Esophagus squamous epithelium (tissue), 5 donors: ENCODE results near the gene ZNF774. TPM values are rescaled to one million over a fixed set of nuclear protein-coding genes. Genes with fewer than 3 reads are reported as not detected.

ENCODE experiments used
- DNase-seq: peaks from one replicate; lab custom pipeline; 2025; lab: John Stamatoyannopoulos, UW
- H3K27ac ChIP-seq, 4 donors: fragments of 200-600 bp; sonication (generic); one replicate each; pipeline ENCODE4 v1.5.1; 2016 to 2019; ENCODE audit warnings: mild to moderate bottlenecking in 1 of 4
- H3K27me3 ChIP-seq, 4 donors: fragments of 200-600 bp; sonication (generic); 1 replicate in 3 of 4; 2 replicates in 1 of 4; pipeline versions ENCODE4 v1.5.1 to v1.6.0; 2017 to 2021; ENCODE audit warnings: antibody characterized with exemption in 1 of 4
- H3K36me3 ChIP-seq, 3 donors: fragments of 200-600 bp; sonication (generic); one replicate each; pipeline ENCODE4 v1.5.1; 2016 to 2019
- H3K4me1 ChIP-seq, 3 donors: fragments of 200-600 bp; sonication (generic); one replicate each; pipeline ENCODE4 v1.5.1; 2017 to 2019
- H3K4me3 ChIP-seq, 4 donors: fragments of 200-600 bp; sonication (generic); 1 replicate in 3 of 4; 2 replicates in 1 of 4; pipeline ENCODE4 v1.5.1; 2016 to 2019; ENCODE audit warnings: mild to moderate bottlenecking in 2 of 4, moderate library complexity in 1 of 4
- H3K9me3 ChIP-seq, 3 donors: fragments of 200-600 bp; sonication (generic); one replicate each; pipeline ENCODE4 v1.5.1; 2016 to 2019
- POLR2A ChIP-seq, 4 donors: fragments of 450-650 bp; IDR thresholded peaks; one replicate each; pipeline ENCODE4 v1.6.1; 2017; ENCODE audit warnings: antibody characterized with exemption in 4 of 4, mild to moderate bottlenecking in 4 of 4, moderate library complexity in 3 of 4
- whole genome bisulfite sequencing, 2 donors: methylation state at CpG; one replicate each; pipeline ENCODE4 v1.1.5; 2018; 5-methylcytosine and 5-hydroxymethylcytosine counted together
- intact Hi-C: fragments of 100-400 bp; cut with DNase I; formaldehyde crosslinking; loops from one replicate; pipeline ENCODE4 v1.15.0; 2022
- total RNA-seq, 4 donors: library from RNA; depleted of rRNA; stranded (reverse); fragments of >200 nt; gene quantifications; one replicate each; pipeline ENCODE4 v1.1.0, GENCODE V29; 2016
- TF ChIP-seq, protein P1 (sequence below), 6 experiments: fragments of 450-650 bp in 4 of 6; fragments of 200-600 bp in 2 of 6; sonication (generic) in 2 of 6; IDR thresholded peaks; one replicate each; pipeline ENCODE4 v1.5.1; 2016 to 2019; ENCODE audit warnings: antibody characterized with exemption in 6 of 6, mild to moderate bottlenecking in 4 of 6, moderate library complexity in 4 of 6
- donor health status: DM: yes; HTN: yes; CAD: no.

Gene ZNF774
- total RNA-seq, 4 donors from 2014 or later: 0.79 to 9.3 (median 1.8) TPM

GRCh38 chr15:90360746-90361145 is 8.7 kb downstream of the ZNF774 start:
- WGBS, 2 donors: 91% methylated on average over 13 of the region's 14 CpGs
- no peak for DNase-seq
- no peaks in the 10 kb centered on the region for H3K27me3 ChIP-seq
- peaks cover 0 to 24% (median 5%) of the 10 kb centered on the region in 3 donors for H3K36me3 ChIP-seq
- H3K27ac ChIP-seq: no peak overlapping the region
- H3K4me3 ChIP-seq: no peak overlapping the region
- intact Hi-C loops: loop anchor here (10.0 kb wide), 1 partner anchor 104 kb away; no protein-coding TSS in a partner anchor
- H3K4me1 ChIP-seq: peaks cover 17 to 34% (median 19%) of the 10 kb centered on the region in 3 donors
- H3K9me3 ChIP-seq: no peaks in the 10 kb centered on the region
- no peak for TF ChIP-seq POLR2A (IDR thresholded peaks at IDR 0.05)
- TF ChIP-seq, protein P1, sequence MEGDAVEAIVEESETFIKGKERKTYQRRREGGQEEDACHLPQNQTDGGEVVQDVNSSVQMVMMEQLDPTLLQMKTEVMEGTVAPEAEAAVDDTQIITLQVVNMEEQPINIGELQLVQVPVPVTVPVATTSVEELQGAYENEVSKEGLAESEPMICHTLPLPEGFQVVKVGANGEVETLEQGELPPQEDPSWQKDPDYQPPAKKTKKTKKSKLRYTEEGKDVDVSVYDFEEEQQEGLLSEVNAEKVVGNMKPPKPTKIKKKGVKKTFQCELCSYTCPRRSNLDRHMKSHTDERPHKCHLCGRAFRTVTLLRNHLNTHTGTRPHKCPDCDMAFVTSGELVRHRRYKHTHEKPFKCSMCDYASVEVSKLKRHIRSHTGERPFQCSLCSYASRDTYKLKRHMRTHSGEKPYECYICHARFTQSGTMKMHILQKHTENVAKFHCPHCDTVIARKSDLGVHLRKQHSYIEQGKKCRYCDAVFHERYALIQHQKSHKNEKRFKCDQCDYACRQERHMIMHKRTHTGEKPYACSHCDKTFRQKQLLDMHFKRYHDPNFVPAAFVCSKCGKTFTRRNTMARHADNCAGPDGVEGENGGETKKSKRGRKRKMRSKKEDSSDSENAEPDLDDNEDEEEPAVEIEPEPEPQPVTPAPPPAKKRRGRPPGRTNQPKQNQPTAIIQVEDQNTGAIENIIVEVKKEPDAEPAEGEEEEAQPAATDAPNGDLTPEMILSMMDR (IDR thresholded peaks at IDR 0.05): no peak

GRCh38 chr15:90362936-90363212 is 10.8 kb downstream of the ZNF774 start:
- TF ChIP-seq, protein P1 (IDR thresholded peaks at IDR 0.05): no peak
- TF ChIP-seq POLR2A (IDR thresholded peaks at IDR 0.05): no peak
- Histone ChIP-seq H3K27ac (peak overlapping the region; percentile 19 to 82 (median 78)), H3K4me1 (peaks cover 17 to 46% (median 19%) of the 10 kb centered on the region in 3 donors), H3K4me3 (no peak overlapping the region), H3K27me3 (no peaks in the 10 kb centered on the region), H3K36me3 (peaks cover 0 to 17% (median 5%) of the 10 kb centered on the region in 3 donors), H3K9me3 (no peaks in the 10 kb centered on the region)
- 5 to 14% methylated on average over 2 of the region's 2 CpGs for WGBS, 2 donors
- intact Hi-C loops: loop anchor here (10.0 kb wide), 1 partner anchor 102 kb away; no protein-coding TSS in a partner anchor
- DNase-seq: no peak

DNA sequence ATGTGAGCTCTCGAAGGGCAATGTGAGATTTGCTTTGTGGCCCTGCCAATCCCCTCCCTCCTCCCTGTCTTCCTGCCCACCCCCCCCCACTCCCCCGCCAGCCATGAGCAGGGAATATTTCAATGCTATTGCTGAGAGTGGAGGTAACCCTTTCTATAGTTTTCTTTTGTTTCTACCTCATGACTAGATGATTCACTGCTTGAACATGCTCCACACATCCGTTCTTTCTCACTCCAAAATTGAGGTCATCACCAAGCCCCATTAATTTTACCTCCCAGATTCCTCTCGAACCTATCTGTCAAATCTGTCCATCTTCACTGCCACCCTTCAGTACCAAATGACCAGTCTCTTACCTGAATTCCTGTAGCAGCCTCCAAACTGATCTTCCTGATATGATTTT is 12.2 kb downstream of the ZNF774 start:
- H3K4me1 ChIP-seq: peaks cover 17 to 48% (median 19%) of the 10 kb centered on the region in 3 donors
- TF ChIP-seq, protein P1 (IDR thresholded peaks at IDR 0.05): no peak
- TF ChIP-seq POLR2A (IDR thresholded peaks at IDR 0.05): no peak
- no peaks in the 10 kb centered on the region for H3K9me3 ChIP-seq
- 19 to 37% methylated on average over 4 of the region's 4 CpGs for WGBS, 2 donors
- no peak overlapping the region for H3K4me3 ChIP-seq
- H3K27me3 ChIP-seq: no peaks in the 10 kb centered on the region
- DNase-seq: no peak
- H3K27ac ChIP-seq: peak overlapping the region in 3 of 4 donors; percentile 24 to 82 (median 50)
- intact Hi-C loops: loop anchor here (10.0 kb wide), 1 partner anchor 101 kb away; no protein-coding TSS in a partner anchor
- peaks cover 0 to 15% (median 5%) of the 10 kb centered on the region in 3 donors for H3K36me3 ChIP-seq

- Histone ChIP-seq H3K27ac (no peak overlapping the region), H3K36me3 (peaks cover 0 to 4% (median 2%) of the 10 kb centered on the region in 3 donors), H3K9me3 (no peaks in the 10 kb centered on the region), H3K4me3 (no peak overlapping the region), H3K27me3 (no peaks in the 10 kb centered on the region), H3K4me1 (peaks cover 17 to 48% (median 19%) of the 10 kb centered on the region in 3 donors)
- TF ChIP-seq, protein P1 (IDR thresholded peaks at IDR 0.05): no peak
- TF ChIP-seq POLR2A (IDR thresholded peaks at IDR 0.05): no peak
- no peak for DNase-seq
- WGBS, 2 donors: 89 to 94% methylated on average over 14 of the region's 15 CpGs
- intact Hi-C loops: loop anchor here (10.0 kb wide), 1 partner anchor 99 kb away; no protein-coding TSS in a partner anchor
Observed at GRCh38 chr15:90365414-90366055, 13.5 kb downstream of the ZNF774 start.

- H3K27me3 ChIP-seq: no peaks in the 10 kb centered on the region
- no peaks in the 10 kb centered on the region for H3K36me3 ChIP-seq
- WGBS, 2 donors: 22 to 33% methylated on average over 3 of the region's 3 CpGs
- H3K9me3 ChIP-seq: no peaks in the 10 kb centered on the region
- intact Hi-C loops: loop anchor here (10.0 kb wide), 1 partner anchor 97 kb away; no protein-coding TSS in a partner anchor
- no peak for DNase-seq
- H3K4me1 ChIP-seq: peaks cover 9 to 41% (median 19%) of the 10 kb centered on the region in 3 donors
- H3K4me3 ChIP-seq: no peak overlapping the region
- peak overlapping the region in 3 of 4 donors; percentile 17 to 66 (median 65) for H3K27ac ChIP-seq
- no peak for TF ChIP-seq POLR2A (IDR thresholded peaks at IDR 0.05)
- TF ChIP-seq, protein P1 (IDR thresholded peaks at IDR 0.05): no peak
Observed at GRCh38 chr15:90367576-90367975, 15.5 kb downstream of the ZNF774 start.
